ENCODE data around the gene PNLIPRP2. TPM values are rescaled to one million over a fixed set of nuclear protein-coding genes. Genes with fewer than 3 reads are reported as not detected.
A peak's percentile ranks its signal among the peaks of the same experiment; 100 is the strongest.

PNLIPRP2 gene
- total RNA-seq, 1 experiment from 2014 or later = 0.28 TPM

DNA sequence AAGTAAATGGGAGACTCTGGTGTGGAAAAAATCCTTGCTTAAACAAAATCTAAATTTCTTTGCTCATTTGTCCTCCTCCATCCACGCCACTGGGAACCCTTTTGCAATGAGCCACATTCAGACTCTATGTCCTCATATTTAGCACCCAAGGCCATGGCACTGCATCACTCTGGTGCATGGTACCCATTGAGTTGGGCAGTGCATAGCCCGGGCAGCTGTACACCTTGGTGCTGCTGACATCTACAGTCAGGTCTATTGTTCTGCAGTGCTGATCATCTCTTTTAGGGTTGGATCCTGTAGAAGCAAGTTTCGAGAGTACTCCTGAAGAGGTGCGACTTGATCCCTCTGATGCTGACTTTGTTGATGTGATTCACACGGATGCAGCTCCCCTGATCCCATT, 23.2 kb upstream of the PNLIPRP2 start:
- H3K36me3 Mint-ChIP-seq = no peaks in the 10 kb centered on the region
- TF ChIP-seq FOXJ3 (CRISPR knock-in tag; IDR thresholded peaks at IDR 0.05; ENCODE audit: borderline replicate concordance) (no peak), ZNF263 (CRISPR knock-in tag; IDR thresholded peaks at IDR 0.05; ENCODE audit: low read depth) (no peak), PRDM15 (CRISPR knock-in tag; IDR thresholded peaks at IDR 0.05) (no peak), GABPB1 (CRISPR knock-in tag; IDR thresholded peaks at IDR 0.05) (no peak), USF2 (CRISPR knock-in tag; IDR thresholded peaks at IDR 0.05) (no peak), ZSCAN18 (CRISPR knock-in tag; IDR thresholded peaks at IDR 0.05) (no peak), HMGXB4 (CRISPR knock-in tag; IDR thresholded peaks at IDR 0.05) (no peak)
- no peak overlapping the region for H3K27ac Mint-ChIP-seq
- H3K9me3 Mint-ChIP-seq = no peaks in the 10 kb centered on the region
- ChIA-PET CTCF (no interaction called here), POLR2A (no interaction called here)
- no peak for DNase-seq (ENCODE audit: low spot score)
- no peak overlapping the region for H3K4me3 Mint-ChIP-seq
- peaks cover 10% of the 10 kb centered on the region for H3K4me1 Mint-ChIP-seq
- H3K27me3 Mint-ChIP-seq (ENCODE audit: low read depth) = no peaks in the 10 kb centered on the region
- no peak for ATAC-seq

- ChIA-PET POLR2A (no interaction called here), CTCF (no interaction called here)
- Mint-ChIP-seq H3K36me3 (no peaks in the 10 kb centered on the region), H3K4me3 (no peak overlapping the region), H3K4me1 (peaks cover 10% of the 10 kb centered on the region), H3K9me3 (no peaks in the 10 kb centered on the region), H3K27me3 (ENCODE audit: low read depth) (no peaks in the 10 kb centered on the region), H3K27ac (no peak overlapping the region)
- no peak for TF ChIP-seq ATF1 (CRISPR knock-in tag; IDR thresholded peaks at IDR 0.05)
- TF ChIP-seq, protein P1, sequence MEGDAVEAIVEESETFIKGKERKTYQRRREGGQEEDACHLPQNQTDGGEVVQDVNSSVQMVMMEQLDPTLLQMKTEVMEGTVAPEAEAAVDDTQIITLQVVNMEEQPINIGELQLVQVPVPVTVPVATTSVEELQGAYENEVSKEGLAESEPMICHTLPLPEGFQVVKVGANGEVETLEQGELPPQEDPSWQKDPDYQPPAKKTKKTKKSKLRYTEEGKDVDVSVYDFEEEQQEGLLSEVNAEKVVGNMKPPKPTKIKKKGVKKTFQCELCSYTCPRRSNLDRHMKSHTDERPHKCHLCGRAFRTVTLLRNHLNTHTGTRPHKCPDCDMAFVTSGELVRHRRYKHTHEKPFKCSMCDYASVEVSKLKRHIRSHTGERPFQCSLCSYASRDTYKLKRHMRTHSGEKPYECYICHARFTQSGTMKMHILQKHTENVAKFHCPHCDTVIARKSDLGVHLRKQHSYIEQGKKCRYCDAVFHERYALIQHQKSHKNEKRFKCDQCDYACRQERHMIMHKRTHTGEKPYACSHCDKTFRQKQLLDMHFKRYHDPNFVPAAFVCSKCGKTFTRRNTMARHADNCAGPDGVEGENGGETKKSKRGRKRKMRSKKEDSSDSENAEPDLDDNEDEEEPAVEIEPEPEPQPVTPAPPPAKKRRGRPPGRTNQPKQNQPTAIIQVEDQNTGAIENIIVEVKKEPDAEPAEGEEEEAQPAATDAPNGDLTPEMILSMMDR (IDR thresholded peaks at IDR 0.05) = no peak
- ATAC-seq = no peak
- DNase-seq (ENCODE audit: low spot score) = no peak
These were observed 22.4 kb upstream of the PNLIPRP2 start for GRCh38 chr10:116598329-116598728.

- no peaks in the 10 kb centered on the region for H3K36me3 Mint-ChIP-seq
- H3K4me1 Mint-ChIP-seq = peaks cover 10% of the 10 kb centered on the region
- POLR2A ChIA-PET = interaction anchor here (0.6 kb wide), 1 partner anchor 12 kb away, joined by 4 read pairs; no protein-coding TSS in a partner anchor
- CTCF ChIA-PET = interaction anchor here (1.0 to 1.6 kb wide), 2 partner anchors 9 to 55 kb away, joined by 3 to 4 read pairs; no protein-coding TSS in a partner anchor
- DNase-seq (ENCODE audit: low spot score) = no peak
- H3K27me3 Mint-ChIP-seq (ENCODE audit: low read depth) = no peaks in the 10 kb centered on the region
- H3K9me3 Mint-ChIP-seq = no peaks in the 10 kb centered on the region
- no peak overlapping the region for H3K4me3 Mint-ChIP-seq
- H3K27ac Mint-ChIP-seq = no peak overlapping the region
- peak; percentile 34; the same call in 1 of the 2 replicates for ATAC-seq
- TF ChIP-seq KAT7 (CRISPR knock-in tag; IDR thresholded peaks at IDR 0.05; ENCODE audit: borderline replicate concordance) = no peak
- TF ChIP-seq CDX4 (CRISPR knock-in tag; IDR thresholded peaks at IDR 0.05; ENCODE audit: borderline replicate concordance) = no peak
- TF ChIP-seq, protein P2, sequence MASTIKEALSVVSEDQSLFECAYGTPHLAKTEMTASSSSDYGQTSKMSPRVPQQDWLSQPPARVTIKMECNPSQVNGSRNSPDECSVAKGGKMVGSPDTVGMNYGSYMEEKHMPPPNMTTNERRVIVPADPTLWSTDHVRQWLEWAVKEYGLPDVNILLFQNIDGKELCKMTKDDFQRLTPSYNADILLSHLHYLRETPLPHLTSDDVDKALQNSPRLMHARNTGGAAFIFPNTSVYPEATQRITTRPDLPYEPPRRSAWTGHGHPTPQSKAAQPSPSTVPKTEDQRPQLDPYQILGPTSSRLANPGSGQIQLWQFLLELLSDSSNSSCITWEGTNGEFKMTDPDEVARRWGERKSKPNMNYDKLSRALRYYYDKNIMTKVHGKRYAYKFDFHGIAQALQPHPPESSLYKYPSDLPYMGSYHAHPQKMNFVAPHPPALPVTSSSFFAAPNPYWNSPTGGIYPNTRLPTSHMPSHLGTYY (CRISPR knock-in tag; IDR thresholded peaks at IDR 0.05) = no peak
- TF ChIP-seq RORB (CRISPR knock-in tag; IDR thresholded peaks at IDR 0.05) = no peak
- TF ChIP-seq NFYB (CRISPR knock-in tag; conservative IDR thresholded peaks at IDR 0.05; ENCODE audit: low read depth) = no peak
- no peak for TF ChIP-seq E2F1 (CRISPR knock-in tag; IDR thresholded peaks at IDR 0.05)
- TF ChIP-seq EMX1 (CRISPR knock-in tag; IDR thresholded peaks at IDR 0.05) = no peak
- TF ChIP-seq NFE2L1 (CRISPR knock-in tag; IDR thresholded peaks at IDR 0.05) = no peak
- TF ChIP-seq FOXJ3 (CRISPR knock-in tag; IDR thresholded peaks at IDR 0.05; ENCODE audit: borderline replicate concordance) = no peak
- no peak for TF ChIP-seq ZBTB21 (CRISPR knock-in tag; IDR thresholded peaks at IDR 0.05; ENCODE audit: borderline replicate concordance)
These were observed 20.8 kb upstream of the PNLIPRP2 start for GRCh38 chr10:116599991-116600390.
